Type B pancreatic cell (in vitro differentiated cells): ENCODE data around the gene LRRC56. TPM values are rescaled to one million over a fixed set of nuclear protein-coding genes. Genes with fewer than 3 reads are reported as not detected.
A peak's percentile ranks its signal among the peaks of the same experiment; 100 is the strongest.

Experiments used
- DNase-seq: peaks from one replicate; pipeline ENCODE4 v3.0.0; 2021; ENCODE audit warnings: mixed read lengths; ENCODE audit not compliant: unreplicated experiment; ENCODE audit errors: extremely low spot score
- H3K27ac Mint-ChIP-seq: 2 replicates; pipeline ENCODE4 v1.8.0; 2021; ENCODE audit warnings: mild to moderate bottlenecking, mixed read lengths
- H3K27me3 Mint-ChIP-seq: 2 replicates; pipeline ENCODE4 v1.8.0; 2021; ENCODE audit warnings: mixed read lengths
- H3K36me3 Mint-ChIP-seq: 2 replicates; pipeline ENCODE4 v1.8.0; 2021; ENCODE audit warnings: mixed read lengths
- H3K4me1 Mint-ChIP-seq: one replicate; pipeline ENCODE4 v1.8.0; 2021; ENCODE audit warnings: mixed read lengths; ENCODE audit not compliant: unreplicated experiment
- H3K4me3 Mint-ChIP-seq: 2 replicates; pipeline ENCODE4 v1.8.0; 2021; ENCODE audit warnings: mild to moderate bottlenecking, mixed read lengths
- H3K9me3 Mint-ChIP-seq: 2 replicates; pipeline ENCODE4 v1.8.0; 2021; ENCODE audit warnings: mixed read lengths
- total RNA-seq: library from RNA; stranded (reverse); gene quantifications from 2 replicates; pipeline ENCODE4 v1.2.1, GENCODE V29; 2021; ENCODE audit warnings: low replicate concordance
- TF ChIP-seq, protein P1 (sequence below): fragments of 200-600 bp; sonication (generic); conservative IDR thresholded peaks from 2 replicates; pipeline ENCODE4 v1.5.0; 2021; ENCODE audit warnings: antibody characterized with exemption, mild to moderate bottlenecking

The LRRC56 gene
- total RNA-seq, 1 donor from 2014 or later = 1.7 TPM

GRCh38 chr11:503179-503981, 33.9 kb upstream of the LRRC56 start:
- H3K4me1 Mint-ChIP-seq = peaks cover 4% of the 10 kb centered on the region
- H3K27me3 Mint-ChIP-seq = no peaks in the 10 kb centered on the region
- no peaks in the 10 kb centered on the region for H3K9me3 Mint-ChIP-seq
- H3K36me3 Mint-ChIP-seq = peaks cover under 1% of the 10 kb centered on the region
- TF ChIP-seq, protein P1, sequence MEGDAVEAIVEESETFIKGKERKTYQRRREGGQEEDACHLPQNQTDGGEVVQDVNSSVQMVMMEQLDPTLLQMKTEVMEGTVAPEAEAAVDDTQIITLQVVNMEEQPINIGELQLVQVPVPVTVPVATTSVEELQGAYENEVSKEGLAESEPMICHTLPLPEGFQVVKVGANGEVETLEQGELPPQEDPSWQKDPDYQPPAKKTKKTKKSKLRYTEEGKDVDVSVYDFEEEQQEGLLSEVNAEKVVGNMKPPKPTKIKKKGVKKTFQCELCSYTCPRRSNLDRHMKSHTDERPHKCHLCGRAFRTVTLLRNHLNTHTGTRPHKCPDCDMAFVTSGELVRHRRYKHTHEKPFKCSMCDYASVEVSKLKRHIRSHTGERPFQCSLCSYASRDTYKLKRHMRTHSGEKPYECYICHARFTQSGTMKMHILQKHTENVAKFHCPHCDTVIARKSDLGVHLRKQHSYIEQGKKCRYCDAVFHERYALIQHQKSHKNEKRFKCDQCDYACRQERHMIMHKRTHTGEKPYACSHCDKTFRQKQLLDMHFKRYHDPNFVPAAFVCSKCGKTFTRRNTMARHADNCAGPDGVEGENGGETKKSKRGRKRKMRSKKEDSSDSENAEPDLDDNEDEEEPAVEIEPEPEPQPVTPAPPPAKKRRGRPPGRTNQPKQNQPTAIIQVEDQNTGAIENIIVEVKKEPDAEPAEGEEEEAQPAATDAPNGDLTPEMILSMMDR = no peak
- H3K4me3 Mint-ChIP-seq = no peak overlapping the region
- no peak for DNase-seq
- H3K27ac Mint-ChIP-seq = no peak overlapping the region

DNA sequence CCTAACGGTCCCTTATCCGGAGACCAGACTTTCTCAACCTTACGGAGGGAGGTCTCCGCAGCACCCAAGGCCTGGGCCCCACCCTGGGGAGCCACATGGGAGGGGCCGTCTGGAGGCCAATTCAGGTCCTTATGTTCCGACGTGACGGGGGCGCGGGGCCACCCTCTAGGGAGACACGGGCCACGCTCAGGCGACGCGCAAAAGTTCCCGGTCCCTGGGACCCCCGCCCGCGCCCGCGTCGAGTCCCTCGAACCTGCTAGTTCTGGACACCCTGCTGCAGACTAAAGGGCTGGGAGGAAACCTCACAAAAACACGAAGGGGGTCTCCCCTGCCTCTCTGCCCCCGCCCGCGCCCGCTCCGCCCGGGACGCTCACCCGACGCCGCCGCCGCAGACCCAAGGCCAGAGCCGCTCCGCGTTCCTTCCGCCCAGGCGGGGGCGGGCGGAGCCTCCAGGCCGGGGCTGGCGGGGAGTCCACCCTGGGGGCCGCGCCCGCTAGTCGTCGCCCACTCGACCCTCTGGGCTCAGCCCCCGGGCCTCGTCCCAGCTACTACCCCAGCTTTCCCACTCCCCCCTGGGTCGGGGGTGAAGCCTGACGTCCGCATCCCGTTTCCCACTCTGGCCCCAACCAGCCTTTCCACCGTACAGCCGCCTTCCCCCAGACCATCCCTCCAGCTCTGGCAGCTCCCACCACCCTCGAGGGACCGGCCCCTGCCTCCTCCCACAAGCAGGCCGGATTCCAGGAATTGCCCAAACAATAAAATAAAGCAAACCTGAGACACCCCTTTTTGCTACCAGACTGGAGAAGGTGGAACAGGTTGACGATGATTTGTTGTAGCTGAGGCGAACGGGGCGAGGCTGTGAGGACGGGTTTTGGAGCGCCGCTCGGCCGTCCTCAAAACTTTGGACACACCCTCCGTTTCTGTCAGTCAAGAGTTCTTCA, 33.0 kb upstream of the LRRC56 start:
- DNase-seq = no peak
- no peaks in the 10 kb centered on the region for H3K9me3 Mint-ChIP-seq
- H3K36me3 Mint-ChIP-seq = no peaks in the 10 kb centered on the region
- H3K27me3 Mint-ChIP-seq = no peaks in the 10 kb centered on the region
- TF ChIP-seq, protein P1 = no peak
- H3K4me1 Mint-ChIP-seq = peaks cover 4% of the 10 kb centered on the region
- peak overlapping the region; percentile 82 for H3K4me3 Mint-ChIP-seq
- peak overlapping the region; percentile 100 for H3K27ac Mint-ChIP-seq

DNA sequence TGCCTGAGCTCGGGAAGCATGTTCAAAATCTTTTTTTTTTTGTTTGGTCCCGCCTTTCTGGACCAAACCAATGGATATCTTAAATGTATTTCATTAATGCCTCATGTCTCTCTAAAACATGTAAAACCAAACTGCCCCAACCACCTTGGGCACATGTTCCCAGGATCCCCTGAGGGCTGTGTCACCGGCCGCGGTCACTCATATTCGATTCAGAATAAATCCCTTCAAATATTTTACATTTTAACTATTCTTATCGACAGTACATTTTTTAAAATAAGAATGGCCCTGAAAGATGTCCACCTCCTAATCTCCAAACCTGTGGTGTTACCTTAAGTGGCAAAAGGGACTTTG, 32.4 kb upstream of the LRRC56 start:
- TF ChIP-seq, protein P1 = no peak
- Mint-ChIP-seq H3K4me3 (peak overlapping the region; percentile 82), H3K4me1 (peaks cover 4% of the 10 kb centered on the region), H3K27me3 (no peaks in the 10 kb centered on the region), H3K27ac (peak overlapping the region; percentile 100), H3K9me3 (no peaks in the 10 kb centered on the region), H3K36me3 (peaks cover 3% of the 10 kb centered on the region)
- no peak for DNase-seq

GRCh38 chr11:506238-506994, 30.9 kb upstream of the LRRC56 start:
- Mint-ChIP-seq H3K27ac (peak overlapping the region; percentile 100), H3K4me3 (peak overlapping the region; percentile 99), H3K4me1 (peaks cover 4% of the 10 kb centered on the region), H3K27me3 (no peaks in the 10 kb centered on the region), H3K36me3 (peaks cover 6% of the 10 kb centered on the region), H3K9me3 (no peaks in the 10 kb centered on the region)
- peak; percentile 99 for DNase-seq
- TF ChIP-seq, protein P1 = peak; percentile 34

DNA sequence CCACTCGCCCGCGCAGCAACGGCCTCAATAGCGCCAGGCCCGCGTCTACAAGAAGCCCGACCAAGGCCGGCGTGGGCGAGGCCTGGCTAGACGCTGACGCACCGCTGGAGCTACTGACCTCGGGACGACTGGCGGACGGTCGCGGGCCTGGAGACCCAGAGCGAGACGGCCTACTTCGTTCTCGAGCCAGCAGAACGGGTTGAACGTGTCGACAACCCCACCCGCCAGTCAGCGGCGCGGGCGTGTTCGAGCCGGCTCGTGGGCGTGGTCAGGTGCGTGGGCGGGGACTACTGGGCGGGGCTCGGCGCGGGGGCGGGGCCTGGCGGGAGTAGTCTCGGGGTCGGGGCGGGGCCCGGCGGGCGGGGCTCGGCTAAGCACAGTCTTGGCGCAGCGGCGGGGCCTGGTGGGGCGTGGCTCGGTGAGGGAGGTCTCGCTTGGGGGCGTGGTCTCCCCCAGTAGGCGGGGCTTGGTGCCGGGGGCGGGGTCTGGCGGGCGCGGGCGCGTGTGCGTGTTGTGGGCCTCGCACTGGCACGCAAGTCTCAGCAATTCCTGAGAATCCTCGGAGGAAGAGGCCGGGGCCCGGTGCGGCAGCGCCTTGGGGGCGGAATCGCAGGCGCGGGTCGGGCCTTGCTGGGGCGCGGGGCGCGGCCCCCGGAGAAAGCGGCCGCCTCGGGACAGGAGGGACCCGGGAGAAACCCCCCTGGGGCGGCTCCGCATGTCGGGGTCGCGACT, 30.2 kb upstream of the LRRC56 start, which contains the start of gene RNH1:
Gene RNH1, minus strand, starts transcription at position 248 of the 732 bp plus-strand sequence. CDS start 5,080 bp downstream, outside the sequence.
- Mint-ChIP-seq H3K27me3 (no peaks in the 10 kb centered on the region), H3K36me3 (peaks cover 9% of the 10 kb centered on the region), H3K9me3 (no peaks in the 10 kb centered on the region), H3K4me1 (peaks cover 4% of the 10 kb centered on the region), H3K4me3 (peak within 1 kb of the TSS; percentile 99), H3K27ac (peak within 1 kb of the TSS; percentile 100)
- peak; percentile 100 for DNase-seq
- TF ChIP-seq, protein P1 = no peak
